ENCODE measurements around the gene TALDO1.

The TALDO1 gene

GRCh38 chr11:771617-772204, 24.4 kb downstream of the TALDO1 start:
- DNase-seq (ENCODE audit: low read depth) = no peak
- TF ChIP-seq CTCF (conservative IDR thresholded peaks at IDR 0.05; ENCODE audit: low read depth, low read length) = no peak
- no peak overlapping the region for H3K4me3 ChIP-seq (ENCODE audit: low read length)

DNA sequence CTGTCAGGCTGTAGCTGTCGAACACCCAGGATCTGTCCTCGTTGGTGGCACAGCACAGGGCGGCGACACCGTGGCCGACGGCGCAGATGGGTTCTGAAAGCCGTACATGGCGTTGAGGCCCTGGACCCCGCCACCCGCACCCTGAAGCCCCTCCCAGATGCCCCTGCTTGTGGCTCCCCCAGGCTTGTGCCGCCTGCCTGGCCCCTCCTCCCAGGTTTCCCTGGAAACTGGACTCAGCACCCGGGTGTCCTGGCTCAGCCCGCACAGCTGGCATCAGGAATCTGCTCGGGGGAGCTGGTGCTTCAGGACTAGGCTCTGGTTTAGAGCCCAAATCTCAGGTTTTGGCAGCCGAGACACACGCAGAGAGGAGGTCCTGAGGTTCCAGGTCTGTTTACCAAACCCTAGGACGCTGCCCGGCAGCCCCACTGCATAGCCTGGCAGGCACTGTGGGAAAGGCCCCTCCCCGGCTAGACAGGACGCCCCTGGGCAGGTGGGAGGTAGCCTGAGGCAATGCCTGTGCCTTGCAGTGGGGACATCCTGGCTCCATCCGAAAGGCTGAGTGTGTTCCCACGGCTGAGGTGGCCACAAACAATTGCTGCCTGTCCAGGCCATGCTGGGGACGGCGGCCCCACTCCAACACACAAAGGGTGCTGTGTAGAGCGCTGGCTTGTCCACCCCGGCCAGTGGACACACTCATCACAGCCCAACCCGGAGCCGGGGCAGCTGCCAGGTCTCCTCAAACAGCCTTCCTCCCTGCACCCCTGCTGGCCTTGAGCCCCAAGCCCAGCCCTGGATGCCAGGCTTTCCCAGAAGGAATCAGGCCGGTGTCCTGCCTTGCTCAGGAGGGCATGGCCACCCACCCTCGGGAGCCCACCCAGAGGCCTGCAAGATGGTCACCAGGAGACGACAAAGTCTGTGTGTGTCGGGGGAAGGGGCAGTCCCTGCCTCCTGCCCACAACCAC, 25.4 kb downstream of the TALDO1 start:
- no peak for TF ChIP-seq CTCF (conservative IDR thresholded peaks at IDR 0.05; ENCODE audit: low read depth, low read length)
- no peak for DNase-seq (ENCODE audit: low read depth)
- H3K4me3 ChIP-seq (ENCODE audit: low read length) = no peak overlapping the region

- no peak overlapping the region for H3K4me3 ChIP-seq (ENCODE audit: low read length)
- no peak for TF ChIP-seq CTCF (conservative IDR thresholded peaks at IDR 0.05; ENCODE audit: low read depth, low read length)
- DNase-seq (ENCODE audit: low read depth) = no peak
These were observed 26.2 kb downstream of the TALDO1 start for GRCh38 chr11:773425-773824.

DNA sequence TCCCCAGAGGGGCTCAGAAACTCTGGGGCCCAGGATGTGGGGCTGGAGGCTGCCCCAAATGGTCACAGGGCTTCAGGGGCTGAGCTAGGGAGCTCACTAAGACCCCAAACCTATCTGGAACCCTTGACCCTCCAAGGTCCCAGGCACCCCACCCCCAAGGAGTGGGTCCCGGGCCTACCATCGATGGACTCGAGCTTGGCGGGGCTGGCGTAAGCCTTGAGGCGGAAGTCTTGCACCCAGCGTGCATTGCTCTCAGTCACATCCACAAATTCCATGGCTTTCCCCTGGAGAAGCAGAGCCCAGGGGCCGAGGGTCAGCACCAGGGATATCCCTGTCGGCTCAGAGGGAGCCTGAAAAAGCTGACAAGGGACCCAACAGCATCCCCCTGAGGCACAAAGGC, 26.6 kb downstream of the TALDO1 start:
- H3K4me3 ChIP-seq (ENCODE audit: low read length) = no peak overlapping the region
- no peak for TF ChIP-seq CTCF (conservative IDR thresholded peaks at IDR 0.05; ENCODE audit: low read depth, low read length)
- no peak for DNase-seq (ENCODE audit: low read depth)

GRCh38 chr11:774873-775592, 27.8 kb downstream of the TALDO1 start:
- no peak for DNase-seq (ENCODE audit: low read depth)
- TF ChIP-seq CTCF (conservative IDR thresholded peaks at IDR 0.05; ENCODE audit: low read depth, low read length) = no peak
- peak overlapping the region; percentile 16 for H3K4me3 ChIP-seq (ENCODE audit: low read length)

GRCh38 chr11:776263-776560, 28.9 kb downstream of the TALDO1 start:
- no peak for DNase-seq (ENCODE audit: low read depth)
- no peak for TF ChIP-seq CTCF (conservative IDR thresholded peaks at IDR 0.05; ENCODE audit: low read depth, low read length)
- H3K4me3 ChIP-seq (ENCODE audit: low read length) = peak overlapping the region; percentile 72
